SU-DHL-6 (cell line): Measurements from ENCODE around the gene CNOT8.

ENCODE experiments used
- H2AFZ ChIP-seq: fragments of 200-600 bp; sonication (generic); 2 replicates; pipeline ENCODE4 v1.6.1; 2014; ENCODE audit warnings: low read depth, mild to moderate bottlenecking, moderate library complexity, mixed read lengths, antibody characterized with exemption, low read length; ENCODE audit not compliant: severe bottlenecking
- H3F3A ChIP-seq: fragments of 200-600 bp; shearing (Covaris generic); 2 replicates; pipeline ENCODE4 v1.6.0; 2016; ENCODE audit warnings: antibody characterized with exemption, mild to moderate bottlenecking; ENCODE audit not compliant: insufficient read depth
- H3K27ac ChIP-seq: fragments of 200-600 bp; sonication (generic); 2 replicates; pipeline ENCODE4 v1.5.1; 2016; ENCODE audit warnings: low read depth, mild to moderate bottlenecking, low read length, moderate library complexity, mixed read lengths
- H3K27me3 ChIP-seq: fragments of 200-600 bp; sonication (generic), shearing (Covaris generic); 2 replicates; pipeline ENCODE4 v1.6.0; 2014; ENCODE audit warnings: mild to moderate bottlenecking, low read length
- H3K36me3 ChIP-seq: fragments of 200-600 bp; sonication (generic); 2 replicates; pipeline ENCODE4 v1.6.1; 2014; ENCODE audit warnings: mild to moderate bottlenecking, low read length, mixed read lengths
- H3K4me2 ChIP-seq: fragments of 300-600, 200-600 bp; shearing (Covaris generic), sonication (generic); 2 replicates; pipeline ENCODE4 v1.6.0; 2014; ENCODE audit warnings: low read length, low read depth, mild to moderate bottlenecking; ENCODE audit not compliant: poor library complexity, severe bottlenecking
- H3K4me3 ChIP-seq: fragments of 200-600 bp; sonication (generic); 2 replicates; pipeline ENCODE4 v1.5.1; 2014; ENCODE audit warnings: antibody characterized with exemption, low read length, mild to moderate bottlenecking, mixed read lengths; ENCODE audit not compliant: insufficient read depth, poor library complexity, severe bottlenecking
- H3K79me2 ChIP-seq: fragments of 200-600 bp; sonication (generic); 2 replicates; pipeline ENCODE4 v1.6.1; 2014; ENCODE audit warnings: mild to moderate bottlenecking, low read length, moderate library complexity; ENCODE audit not compliant: insufficient read depth
- H3K9ac ChIP-seq: fragments of 200-600 bp; sonication (generic); 2 replicates; pipeline ENCODE4 v1.7.0; 2014; ENCODE audit warnings: mild to moderate bottlenecking, low read length
- H3K9me2 ChIP-seq: fragments of 200-600 bp; sonication (generic); replicated peaks from 2 replicates; pipeline ENCODE4 v1.6.1; 2014; ENCODE audit warnings: low read length; ENCODE audit not compliant: insufficient read depth
- H3K9me3 ChIP-seq: fragments of 200-600 bp; sonication (generic); 2 replicates; pipeline ENCODE4 v1.6.1; 2014; ENCODE audit warnings: low read length, mixed read lengths; ENCODE audit not compliant: insufficient read depth
- H4K20me1 ChIP-seq: fragments of 200-600 bp; sonication (generic); 2 replicates; pipeline ENCODE4 v1.6.1; 2014; ENCODE audit warnings: low read depth, mild to moderate bottlenecking, antibody characterized with exemption, low read length, moderate library complexity, mixed read lengths
- EZH2phosphoT487 ChIP-seq: fragments of 200-600 bp; sonication (generic), shearing (Covaris generic); conservative IDR thresholded peaks from 2 replicates; pipeline ENCODE4 v1.6.1; 2018; ENCODE audit warnings: mild to moderate bottlenecking, antibody characterized with exemption, low read length, moderate library complexity, mixed read lengths
- TF ChIP-seq, protein P1 (sequence below): fragments of 200-600 bp; sonication (generic); IDR thresholded peaks from one replicate; pipeline ENCODE4 v1.5.1; 2017; ENCODE audit warnings: antibody characterized with exemption, mild to moderate bottlenecking, low read length, moderate library complexity; ENCODE audit not compliant: insufficient read depth, poor library complexity, severe bottlenecking

Gene CNOT8

DNA sequence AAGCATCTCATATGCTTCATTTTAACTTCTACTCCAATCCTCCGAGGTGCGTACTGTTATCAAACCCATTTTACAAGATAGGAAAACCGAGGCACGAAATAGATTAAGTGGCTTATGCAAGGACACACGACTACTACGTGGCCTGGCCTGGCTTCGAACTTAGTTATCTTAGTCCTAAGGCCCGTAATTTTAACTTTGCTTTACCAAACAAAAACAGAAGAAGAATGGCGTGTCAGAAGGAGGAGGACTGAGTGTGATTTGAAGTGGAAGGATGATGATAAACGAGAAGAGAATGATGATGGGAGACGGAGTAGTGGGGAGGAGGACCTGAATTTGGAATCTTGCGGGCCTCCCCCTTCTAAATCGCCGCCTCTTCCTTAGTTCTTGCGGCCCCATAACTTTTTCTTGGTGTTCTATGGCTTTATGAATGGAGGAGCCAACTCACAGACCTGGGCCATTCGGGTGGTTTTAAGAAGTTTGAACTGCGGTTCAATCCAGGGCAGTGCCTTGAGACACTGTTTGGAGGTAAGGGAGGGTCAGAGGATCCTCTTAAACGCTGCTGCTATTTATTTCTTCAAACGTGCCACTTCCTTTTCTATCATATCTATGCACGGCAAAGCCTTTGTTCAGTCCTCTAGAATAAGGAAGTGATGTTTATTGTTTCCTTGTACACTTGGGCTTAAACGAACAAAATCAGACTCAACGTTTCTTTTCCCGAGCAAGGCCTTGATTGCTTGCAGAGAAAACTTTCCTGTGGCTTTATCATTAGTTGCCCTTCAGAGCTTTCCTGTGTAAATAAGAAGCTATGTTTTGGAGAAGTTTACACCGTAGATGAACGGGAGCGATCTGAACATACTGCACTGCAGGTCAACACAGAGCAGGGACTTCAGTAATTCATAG, 795 bp downstream of the CNOT8 start:
- Histone ChIP-seq H2AFZ (peak overlapping the region; percentile 55), H3K79me2 (peaks cover 55% of the 10 kb centered on the region), H3K9me2 (no peaks in the 10 kb centered on the region), H3K9me3 (no peaks in the 10 kb centered on the region), H3K36me3 (peaks cover 10% of the 10 kb centered on the region; the same call in 1 of the 2 replicates), H3F3A (peaks cover 10% of the 10 kb centered on the region; the same call in 1 of the 2 replicates), H3K9ac (peak overlapping the region; percentile 74), H3K4me3 (peak overlapping the region; percentile 99), H4K20me1 (peaks cover 23% of the 10 kb centered on the region), H3K27ac (peak overlapping the region; percentile 87), H3K27me3 (no peaks in the 10 kb centered on the region), H3K4me2 (peak overlapping the region; percentile 84)
- TF ChIP-seq, protein P1, sequence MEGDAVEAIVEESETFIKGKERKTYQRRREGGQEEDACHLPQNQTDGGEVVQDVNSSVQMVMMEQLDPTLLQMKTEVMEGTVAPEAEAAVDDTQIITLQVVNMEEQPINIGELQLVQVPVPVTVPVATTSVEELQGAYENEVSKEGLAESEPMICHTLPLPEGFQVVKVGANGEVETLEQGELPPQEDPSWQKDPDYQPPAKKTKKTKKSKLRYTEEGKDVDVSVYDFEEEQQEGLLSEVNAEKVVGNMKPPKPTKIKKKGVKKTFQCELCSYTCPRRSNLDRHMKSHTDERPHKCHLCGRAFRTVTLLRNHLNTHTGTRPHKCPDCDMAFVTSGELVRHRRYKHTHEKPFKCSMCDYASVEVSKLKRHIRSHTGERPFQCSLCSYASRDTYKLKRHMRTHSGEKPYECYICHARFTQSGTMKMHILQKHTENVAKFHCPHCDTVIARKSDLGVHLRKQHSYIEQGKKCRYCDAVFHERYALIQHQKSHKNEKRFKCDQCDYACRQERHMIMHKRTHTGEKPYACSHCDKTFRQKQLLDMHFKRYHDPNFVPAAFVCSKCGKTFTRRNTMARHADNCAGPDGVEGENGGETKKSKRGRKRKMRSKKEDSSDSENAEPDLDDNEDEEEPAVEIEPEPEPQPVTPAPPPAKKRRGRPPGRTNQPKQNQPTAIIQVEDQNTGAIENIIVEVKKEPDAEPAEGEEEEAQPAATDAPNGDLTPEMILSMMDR = no peak
- TF ChIP-seq EZH2phosphoT487 = no peak

DNA sequence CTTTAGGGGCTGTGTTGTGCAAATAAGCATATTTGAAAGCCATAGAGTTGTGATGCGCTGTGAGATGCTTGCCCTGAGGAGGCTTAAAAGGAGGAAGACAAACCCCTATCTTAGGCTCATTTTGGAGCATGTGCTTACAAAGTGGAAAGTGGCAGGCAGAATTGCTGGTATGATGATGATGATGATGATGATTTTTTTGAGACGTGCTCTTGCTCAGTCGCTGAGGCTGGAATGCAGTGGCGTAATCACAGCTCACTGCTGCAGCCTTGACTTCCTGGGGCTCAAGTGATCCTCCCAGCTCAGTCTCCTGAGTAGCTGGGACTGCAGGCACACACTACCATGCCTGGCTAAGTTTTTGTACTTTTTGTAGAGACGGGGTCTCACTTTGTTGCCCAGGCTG, 1.7 kb downstream of the CNOT8 start:
- peaks cover 23% of the 10 kb centered on the region for H4K20me1 ChIP-seq
- H3K36me3 ChIP-seq = peaks cover 18% of the 10 kb centered on the region; the same call in 1 of the 2 replicates
- no peak overlapping the region for H2AFZ ChIP-seq
- no peaks in the 10 kb centered on the region for H3K9me2 ChIP-seq
- peak overlapping the region; percentile 87 for H3K27ac ChIP-seq
- H3F3A ChIP-seq = peaks cover 10% of the 10 kb centered on the region; the same call in 1 of the 2 replicates
- no peak for TF ChIP-seq EZH2phosphoT487
- TF ChIP-seq, protein P1 = no peak
- H3K27me3 ChIP-seq = no peaks in the 10 kb centered on the region
- peak overlapping the region; percentile 84 for H3K4me2 ChIP-seq
- H3K79me2 ChIP-seq = peaks cover 64% of the 10 kb centered on the region
- H3K4me3 ChIP-seq = peak overlapping the region; percentile 99
- H3K9ac ChIP-seq = peak overlapping the region; percentile 74
- H3K9me3 ChIP-seq = no peaks in the 10 kb centered on the region

DNA sequence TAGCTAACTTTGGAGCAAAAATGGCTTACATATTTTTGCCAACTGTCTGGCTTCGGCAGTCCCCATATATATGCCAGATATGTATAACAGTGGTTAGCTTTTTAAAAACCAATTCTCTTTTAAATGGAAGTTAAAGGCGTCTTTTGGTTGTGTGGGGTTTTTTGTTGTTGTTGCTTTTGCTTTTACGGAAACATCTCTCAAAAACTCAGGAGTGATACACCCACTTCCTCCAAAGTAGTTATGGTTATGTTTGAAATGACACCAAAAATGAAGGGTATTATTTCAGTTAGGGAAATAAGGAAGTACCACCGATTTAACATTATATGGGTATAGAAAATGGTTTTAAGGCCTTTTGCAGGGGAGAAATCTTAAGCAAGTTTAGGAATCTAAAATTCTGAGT, 2.3 kb downstream of the CNOT8 start:
- H3K9me2 ChIP-seq = no peaks in the 10 kb centered on the region
- H3K9me3 ChIP-seq = no peaks in the 10 kb centered on the region
- peaks cover 24% of the 10 kb centered on the region; the same call in 1 of the 2 replicates for H3K36me3 ChIP-seq
- H3K79me2 ChIP-seq = peaks cover 68% of the 10 kb centered on the region
- H3K27ac ChIP-seq = peak overlapping the region; percentile 13; the same call in 1 of the 2 replicates
- H3K9ac ChIP-seq = peak overlapping the region; percentile 74
- H2AFZ ChIP-seq = no peak overlapping the region
- peaks cover 23% of the 10 kb centered on the region for H4K20me1 ChIP-seq
- TF ChIP-seq EZH2phosphoT487 = no peak
- TF ChIP-seq, protein P1 = no peak
- H3K4me2 ChIP-seq = peak overlapping the region; percentile 84
- peaks cover 10% of the 10 kb centered on the region; the same call in 1 of the 2 replicates for H3F3A ChIP-seq
- H3K4me3 ChIP-seq = peak overlapping the region; percentile 99
- no peaks in the 10 kb centered on the region for H3K27me3 ChIP-seq
